HG02623 (cell line): Measurements from ENCODE around the gene ABCC1.
A peak's percentile ranks its signal among the peaks of the same experiment; 100 is the strongest.
"Not testable (repeated sequence)": the region's sequence is repeated elsewhere in the genome, so short reads cannot be mapped to it uniquely, and the experiment has no call there.

Source experiments
- ATAC-seq: cut with Tn5 transposase; IDR thresholded peaks from one replicate; pipeline ENCODE4 v1.9.1; 2021; ENCODE audit warnings: moderate library complexity; ENCODE audit not compliant: unreplicated experiment

ABCC1 gene

DNA sequence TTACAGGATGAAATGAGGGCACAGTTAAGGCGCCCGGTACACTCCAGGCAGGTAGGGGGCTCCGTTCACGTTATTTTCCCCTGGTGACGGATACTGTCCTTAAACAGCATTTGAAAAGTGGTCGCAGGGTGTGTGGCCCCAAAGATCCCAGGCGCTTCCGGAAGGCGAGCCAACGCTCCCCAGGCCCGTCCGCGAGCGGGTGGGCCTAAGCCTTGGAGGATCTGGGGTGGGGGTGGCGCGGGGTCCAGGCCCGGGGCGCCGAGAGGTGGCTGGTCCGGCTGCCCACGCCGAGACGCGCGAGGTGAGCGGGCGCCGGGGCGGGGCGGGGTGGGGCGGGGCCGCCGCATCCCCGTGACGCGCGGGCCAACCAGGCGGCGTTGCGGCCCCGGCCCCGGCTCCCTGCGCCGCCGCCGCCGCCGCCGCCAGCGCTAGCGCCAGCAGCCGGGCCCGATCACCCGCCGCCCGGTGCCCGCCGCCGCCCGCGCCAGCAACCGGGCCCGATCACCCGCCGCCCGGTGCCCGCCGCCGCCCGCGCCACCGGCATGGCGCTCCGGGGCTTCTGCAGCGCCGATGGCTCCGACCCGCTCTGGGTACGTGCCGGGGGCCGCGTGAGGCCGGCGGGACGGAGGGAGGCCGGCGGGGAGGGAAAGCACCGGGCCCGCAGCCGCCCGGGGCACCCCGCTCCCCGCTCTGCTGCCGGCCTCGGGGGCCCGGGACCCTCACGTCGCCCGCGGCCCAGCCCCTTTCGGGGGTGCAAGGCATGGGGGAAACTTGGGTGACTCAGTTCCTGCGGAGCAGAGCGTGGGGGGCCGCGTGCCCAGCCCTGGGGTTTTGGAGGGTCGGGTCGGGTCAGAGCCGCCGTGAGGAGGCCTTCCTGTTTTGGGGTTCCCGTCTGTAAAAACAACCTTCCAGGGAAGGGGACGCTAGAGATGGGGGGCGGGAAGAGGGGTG, at the start of gene ABCC1:
ABCC1 (plus strand) TSS at position 407 of the 951 bp plus-strand sequence; CDS start at position 543, 136 bp downstream.
- ATAC-seq = peak; percentile 67

DNA sequence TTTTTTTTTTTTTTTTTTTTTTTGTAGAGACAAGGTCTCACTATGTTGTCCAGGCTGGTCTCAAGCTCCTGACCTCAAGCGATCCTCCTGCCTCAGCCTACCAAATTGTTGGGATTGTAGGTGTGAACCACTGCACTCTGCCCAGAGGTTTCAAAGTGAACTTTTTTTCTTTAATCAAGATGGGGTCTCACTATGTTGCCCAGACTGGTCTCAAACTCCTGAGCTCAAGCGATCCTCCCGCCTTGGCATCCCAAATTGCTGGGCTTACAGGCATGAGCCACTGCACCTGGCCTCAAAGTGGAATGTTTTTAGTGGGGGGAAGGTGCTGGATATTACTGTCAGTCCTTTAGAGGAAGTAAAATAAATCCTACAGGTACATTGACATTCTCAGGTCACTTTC, 49.1 kb upstream of the ABCC1 start:
- no peak for ATAC-seq

DNA sequence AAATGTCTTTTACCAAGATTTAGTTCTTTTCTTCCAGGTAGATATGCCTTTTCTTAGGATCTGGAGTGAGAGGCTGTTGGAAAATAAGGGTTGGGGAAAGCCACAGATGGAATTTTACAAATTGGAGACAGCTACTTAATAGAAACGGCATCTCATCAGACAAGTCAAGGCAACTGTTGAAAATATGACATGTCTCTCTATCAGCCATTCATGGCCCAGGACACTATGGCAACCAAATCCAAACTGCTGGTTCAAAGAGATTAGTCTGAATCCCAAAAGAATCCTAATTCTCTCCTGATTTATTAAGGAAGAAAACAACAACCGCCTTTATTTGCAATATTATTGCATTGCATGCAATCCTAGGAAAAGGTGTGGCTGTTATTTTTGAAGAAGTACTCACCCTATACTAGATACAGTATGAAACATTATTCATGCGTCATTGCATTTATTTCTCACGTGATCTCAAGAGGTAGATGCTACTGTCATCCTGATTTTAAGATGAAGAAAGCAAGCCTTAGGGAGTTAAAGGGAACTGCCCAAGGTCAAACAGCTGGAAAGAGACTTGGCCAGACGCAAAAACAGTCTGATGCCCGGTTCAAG, 48.4 kb upstream of the ABCC1 start:
- ATAC-seq = no peak

DNA sequence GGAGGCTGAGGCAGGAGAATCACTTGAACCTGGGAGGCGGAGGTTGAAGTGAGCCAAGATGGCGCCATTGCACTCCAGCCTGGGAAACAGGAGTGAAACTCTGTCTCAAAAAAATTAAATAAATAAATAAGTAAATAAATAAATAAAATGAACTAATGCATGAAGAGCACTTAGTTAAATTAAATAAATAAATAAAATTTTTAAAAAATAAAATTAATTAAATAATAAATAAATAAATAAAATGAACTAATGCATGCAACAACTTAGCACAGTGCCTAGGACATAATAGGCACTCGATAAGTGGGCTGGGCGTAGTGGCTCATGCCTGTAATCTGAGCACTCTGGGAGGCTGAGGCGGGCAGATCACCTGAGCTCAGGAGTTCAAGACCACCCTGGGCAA, 45.5 kb upstream of the ABCC1 start:
- no peak for ATAC-seq

DNA sequence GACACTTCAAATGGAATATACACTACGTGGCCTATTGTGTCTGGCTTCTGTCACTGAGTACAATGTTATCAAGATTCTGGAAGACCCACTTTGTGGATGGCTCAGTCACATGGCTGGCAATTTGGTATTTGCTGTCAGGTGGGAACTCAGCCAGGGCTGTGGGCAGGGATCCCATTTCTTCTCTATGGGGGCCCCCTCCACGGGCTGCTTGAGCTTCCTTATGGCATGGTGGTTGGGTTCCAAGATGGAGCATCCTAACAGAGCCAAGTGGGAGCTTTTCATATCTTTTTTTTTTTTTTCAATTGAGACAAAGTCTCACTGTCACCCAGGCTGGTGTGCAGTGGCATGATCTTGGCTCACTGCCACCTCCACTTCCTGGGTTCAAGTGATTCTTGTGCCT, 43.0 kb upstream of the ABCC1 start:
- no peak for ATAC-seq

DNA sequence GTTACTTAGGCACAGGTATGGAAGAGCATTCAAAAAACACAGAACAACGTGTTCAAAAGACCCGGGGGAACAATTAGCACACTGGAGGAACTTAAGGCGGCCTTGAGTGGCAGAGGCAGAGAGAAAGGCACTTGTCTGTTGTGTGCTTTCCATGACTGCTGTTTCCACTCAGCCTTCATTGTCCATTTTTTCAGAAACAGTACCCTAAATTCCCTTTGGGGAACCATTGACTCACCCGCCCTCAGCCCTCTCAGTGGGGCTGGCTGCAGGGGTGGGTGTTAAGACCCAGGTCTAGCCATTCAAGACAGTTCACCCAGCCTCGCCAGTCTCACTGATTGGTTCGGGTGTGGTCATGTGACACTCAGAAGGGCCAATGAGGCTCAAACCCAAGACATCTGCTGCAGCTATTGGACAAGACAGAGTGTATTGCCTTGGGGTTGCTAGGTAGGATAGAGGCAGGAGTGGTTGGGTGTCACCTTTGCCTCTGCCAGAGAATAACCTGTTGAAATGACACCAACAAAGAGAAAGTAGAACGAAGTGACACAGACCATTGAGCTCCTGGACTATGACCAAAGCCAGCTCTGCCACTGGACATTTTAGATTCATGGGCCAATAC, 41.4 kb upstream of the ABCC1 start:
- ATAC-seq = peak; percentile 98

DNA sequence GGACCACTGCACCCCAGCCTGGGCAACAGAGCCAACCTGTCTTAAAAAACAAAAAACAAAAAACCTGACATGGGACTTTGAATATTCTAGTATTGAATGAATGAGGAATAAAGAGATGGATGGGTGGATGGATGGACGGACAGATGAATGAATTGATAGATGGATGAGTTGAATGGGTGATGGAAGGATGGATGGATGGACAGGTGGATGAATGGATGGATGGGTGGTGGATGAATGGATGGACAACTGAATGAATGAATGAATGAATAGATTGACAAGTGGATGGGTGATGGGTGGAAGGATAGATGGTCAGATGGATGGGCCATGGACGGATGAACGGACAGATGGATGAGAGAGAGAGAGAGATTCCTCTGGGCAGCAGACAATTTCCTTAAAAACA, 38.2 kb upstream of the ABCC1 start:
- no peak for ATAC-seq

DNA sequence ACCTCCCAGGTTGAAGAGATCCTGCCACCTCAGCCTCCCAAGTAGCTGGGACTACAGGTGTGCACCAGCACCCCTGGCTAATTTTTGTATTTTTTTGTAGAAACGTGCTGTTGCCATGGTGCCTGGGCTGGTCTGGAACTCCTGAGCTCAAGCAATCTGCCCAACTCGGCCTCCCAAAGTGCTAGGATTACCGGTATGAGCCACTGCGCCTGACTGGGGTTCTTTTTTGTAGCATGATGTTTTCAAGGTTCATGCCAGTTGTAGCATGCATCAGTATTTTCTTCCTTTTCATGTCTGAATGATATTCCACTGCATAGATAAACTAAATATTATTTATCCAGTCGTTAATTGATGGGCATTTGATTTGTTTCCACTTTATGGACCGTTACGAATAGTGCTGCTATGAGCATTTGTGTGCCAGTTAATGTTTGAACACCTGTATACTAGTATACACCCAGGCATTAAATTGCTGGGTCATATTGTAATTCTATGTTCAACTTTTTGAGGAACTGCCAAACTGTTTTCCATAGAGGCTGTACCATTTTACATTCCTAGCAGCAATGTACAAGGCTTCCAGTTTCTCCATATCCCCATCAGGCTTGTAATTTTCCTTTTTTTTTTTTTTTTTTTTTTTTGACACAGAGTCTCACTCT, 36.2 kb upstream of the ABCC1 start:
- ATAC-seq = no peak

DNA sequence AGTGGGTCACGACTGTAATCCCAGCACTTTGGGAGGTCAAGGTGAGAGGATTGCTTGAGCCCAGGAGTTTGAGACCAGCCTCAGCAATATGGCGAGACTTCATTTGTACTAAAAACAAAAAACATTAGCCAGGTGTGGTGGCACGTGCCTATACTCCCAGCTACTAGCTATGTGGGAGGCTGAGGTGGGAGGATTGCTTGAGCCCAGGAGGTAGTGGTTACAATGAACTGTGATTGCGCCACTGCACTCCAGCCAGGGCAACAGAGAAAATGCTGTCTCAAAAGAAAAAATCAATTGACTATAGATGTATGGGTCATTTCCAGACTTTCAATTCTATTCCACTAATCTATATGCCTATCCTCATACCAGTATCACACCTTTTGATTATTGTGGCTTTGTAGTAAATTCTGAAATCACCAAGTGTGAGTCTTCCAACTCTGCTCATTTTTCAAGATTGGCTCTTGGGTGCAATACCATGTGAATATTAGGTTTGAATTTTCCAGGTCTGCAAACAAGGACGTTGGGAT, 33.8 kb upstream of the ABCC1 start:
- ATAC-seq = no peak

DNA sequence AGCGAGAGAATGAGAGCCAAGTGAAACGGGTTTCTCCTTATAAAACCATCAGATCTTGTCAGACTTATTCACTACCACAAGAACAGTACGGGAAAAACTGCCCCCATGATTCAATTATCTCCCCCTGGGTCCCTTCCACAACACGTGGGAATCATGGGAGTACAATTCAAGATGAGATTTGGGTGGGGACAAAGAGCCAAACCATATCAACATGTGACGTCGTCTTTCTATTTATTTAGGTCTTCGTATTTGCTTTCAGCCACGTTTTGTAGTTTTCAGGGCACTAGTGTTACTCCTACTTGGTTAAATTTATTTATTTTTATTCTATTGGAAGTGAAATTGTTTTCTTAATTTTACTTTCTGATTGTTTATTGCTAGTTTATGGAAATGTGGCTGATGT, 33.1 kb upstream of the ABCC1 start:
- no peak for ATAC-seq

DNA sequence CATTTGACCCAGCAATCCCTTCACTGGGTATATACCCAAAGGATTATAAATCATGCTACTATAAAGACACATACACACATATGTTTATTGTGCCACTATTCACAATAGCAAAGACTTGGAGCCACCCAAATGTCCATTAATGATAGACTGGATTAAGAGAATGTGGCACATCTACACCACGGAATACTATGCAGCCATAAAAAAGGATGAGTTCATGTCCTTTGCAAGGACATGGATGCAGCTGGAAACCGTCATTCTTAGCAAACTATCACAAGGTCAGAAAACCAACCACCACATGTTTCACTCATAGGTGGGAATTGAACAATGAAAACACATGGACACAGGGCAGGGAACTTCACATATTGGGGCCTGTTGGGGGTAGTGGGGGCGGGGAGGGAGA, 31.1 kb upstream of the ABCC1 start:
- not testable (repeated sequence) for ATAC-seq

DNA sequence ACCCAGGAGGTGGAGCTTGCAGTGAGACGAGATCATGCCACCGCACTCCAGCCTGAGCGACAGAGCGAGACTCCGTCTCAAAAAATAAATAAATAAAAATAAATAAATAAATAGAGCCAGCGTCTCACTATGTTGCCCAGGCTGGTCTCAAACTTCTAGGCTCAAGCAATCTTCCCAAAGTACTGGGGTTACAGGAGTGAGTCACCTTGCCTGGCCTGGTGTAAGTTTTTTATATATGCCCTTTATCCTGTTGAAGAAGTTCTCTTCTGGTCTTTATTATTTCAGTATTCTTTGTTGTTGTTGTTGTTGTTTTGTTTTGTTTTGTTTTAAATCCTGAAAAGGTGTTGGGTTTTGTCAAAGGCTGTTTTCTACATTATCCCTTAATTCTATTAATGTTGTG, 30.1 kb upstream of the ABCC1 start:
- no peak for ATAC-seq

DNA sequence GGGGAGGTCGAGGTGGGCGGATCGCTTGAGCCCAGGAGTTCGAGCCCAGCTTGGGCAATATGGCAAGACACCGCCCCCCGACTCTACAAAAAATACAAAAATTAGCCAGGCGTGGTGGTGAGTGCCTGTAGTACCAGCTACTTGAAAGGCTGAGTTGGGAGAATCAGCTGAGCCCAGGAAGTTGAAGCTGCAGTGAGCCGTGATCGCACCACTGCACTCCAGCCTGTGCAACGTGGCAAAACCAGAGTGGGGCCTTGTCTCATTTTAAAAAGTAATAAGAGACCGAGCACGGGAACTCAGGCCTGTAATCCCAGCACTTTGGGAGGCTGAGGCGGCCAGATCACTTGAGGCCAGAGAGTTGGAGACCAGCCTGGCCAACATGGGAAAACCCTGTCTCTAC, 24.4 kb upstream of the ABCC1 start:
- ATAC-seq = no peak

DNA sequence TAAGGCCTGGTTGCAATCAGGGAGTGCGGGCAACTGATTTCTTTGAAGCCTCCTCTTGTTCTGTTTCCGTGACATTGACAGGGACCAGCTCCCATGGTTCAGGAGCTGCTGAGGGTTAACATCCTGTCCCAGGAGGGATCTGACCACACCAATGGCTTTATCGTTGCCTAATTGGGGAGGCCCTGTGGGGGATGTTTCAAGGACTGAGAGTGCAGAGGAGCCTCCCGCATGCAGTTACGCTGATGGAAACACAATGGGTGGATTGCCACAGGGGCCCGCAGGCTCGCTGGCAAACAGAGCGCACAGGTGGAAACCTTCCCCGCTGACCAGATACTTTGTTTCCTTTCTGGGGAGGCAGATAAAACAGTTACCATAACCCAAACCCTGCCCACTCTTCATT, 23.8 kb upstream of the ABCC1 start:
- ATAC-seq = no peak

DNA sequence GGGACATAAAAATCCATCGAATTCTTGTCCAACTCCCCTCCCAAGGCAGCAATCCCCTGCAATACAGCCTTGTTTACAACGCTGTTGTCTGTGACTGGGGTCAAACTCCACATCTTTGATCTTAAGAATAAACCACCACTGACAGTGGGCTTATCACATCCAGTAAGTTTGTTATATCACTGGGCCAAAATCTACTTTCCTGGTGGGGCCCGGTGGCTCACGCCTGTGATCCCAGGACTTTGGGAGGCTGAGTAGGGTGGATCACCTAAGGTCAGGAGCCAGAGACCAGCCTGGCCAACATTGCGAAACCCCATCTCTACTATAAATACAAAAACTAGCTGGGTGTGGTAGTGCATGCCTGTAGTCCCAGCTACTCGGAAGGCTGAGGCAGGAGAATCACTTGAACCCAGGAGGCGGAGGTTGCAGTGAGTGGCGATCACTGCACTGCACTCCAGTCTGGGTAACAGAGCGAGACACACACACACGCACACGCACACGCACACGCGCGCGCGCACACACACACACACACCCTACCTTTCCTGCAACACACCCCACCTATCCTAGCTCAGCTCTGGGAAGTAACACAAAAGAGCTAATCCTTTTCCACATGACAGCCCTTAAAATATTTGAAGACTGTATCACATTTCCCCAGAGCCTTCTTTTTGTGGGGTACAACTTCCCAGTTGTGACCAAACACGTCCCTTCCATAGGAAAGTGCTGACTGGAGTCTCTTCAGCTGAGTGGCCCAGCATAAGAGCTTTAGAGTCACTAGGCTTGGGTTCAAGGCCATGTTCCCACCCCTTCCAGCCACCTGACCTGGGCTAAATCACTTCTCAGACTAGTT, 20.9 kb upstream of the ABCC1 start:
- no peak for ATAC-seq

DNA sequence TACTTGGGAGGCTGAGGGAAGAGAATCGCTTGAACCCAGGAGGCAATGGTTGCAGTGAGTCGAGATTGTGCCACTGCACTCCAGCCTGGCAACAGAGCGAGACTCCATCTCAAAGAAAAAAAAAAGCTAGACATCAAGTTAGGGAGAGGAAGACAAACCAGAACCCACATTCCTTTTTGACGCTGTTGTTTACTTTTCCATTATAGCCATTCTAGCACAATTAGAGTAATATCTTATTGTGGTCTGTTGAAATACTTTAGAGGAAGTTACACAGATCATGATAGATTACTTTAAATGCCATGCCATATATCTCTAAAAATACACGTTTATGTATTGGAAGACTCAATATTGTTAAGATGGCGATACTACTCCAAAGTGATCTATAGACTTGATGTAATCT, 16.5 kb upstream of the ABCC1 start:
- ATAC-seq = no peak

DNA sequence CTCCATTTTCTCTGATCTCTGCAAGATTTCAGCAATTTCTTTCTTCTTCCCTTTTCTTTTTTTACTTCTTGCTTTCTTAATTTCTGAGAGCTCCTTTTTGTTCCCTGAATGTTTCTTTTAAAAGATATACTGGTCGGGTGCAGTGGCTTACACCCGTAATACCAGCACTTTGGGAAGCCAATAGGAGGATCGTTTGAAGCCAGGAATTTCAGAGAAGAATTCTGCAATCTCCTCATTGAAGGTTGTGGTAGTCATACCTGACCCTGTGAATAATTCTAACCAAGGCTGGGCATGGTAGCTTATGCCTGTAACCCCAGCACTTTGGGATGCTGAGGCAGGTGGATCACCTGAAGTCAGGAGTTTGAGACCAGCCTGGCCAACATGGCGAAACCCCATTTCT, 15.6 kb upstream of the ABCC1 start:
- no peak for ATAC-seq

DNA sequence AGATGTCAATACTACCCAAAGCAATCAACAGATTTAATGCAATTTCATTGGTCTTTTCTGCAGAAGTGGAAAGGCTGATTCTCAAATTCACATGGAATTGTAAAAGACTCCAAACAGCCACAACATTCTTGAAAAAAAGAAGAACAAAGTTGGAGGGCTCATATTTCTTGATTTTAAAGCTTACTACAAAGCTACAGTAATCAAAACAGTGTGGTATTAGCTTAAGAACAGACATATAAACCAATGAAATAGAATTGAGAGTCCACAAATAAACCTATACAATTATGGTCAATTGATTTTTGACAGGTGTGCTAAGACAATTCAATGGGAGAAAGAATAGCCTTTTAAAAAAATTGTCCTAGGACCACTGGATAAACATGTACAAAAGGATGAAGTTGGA, 14.4 kb upstream of the ABCC1 start:
- no peak for ATAC-seq

DNA sequence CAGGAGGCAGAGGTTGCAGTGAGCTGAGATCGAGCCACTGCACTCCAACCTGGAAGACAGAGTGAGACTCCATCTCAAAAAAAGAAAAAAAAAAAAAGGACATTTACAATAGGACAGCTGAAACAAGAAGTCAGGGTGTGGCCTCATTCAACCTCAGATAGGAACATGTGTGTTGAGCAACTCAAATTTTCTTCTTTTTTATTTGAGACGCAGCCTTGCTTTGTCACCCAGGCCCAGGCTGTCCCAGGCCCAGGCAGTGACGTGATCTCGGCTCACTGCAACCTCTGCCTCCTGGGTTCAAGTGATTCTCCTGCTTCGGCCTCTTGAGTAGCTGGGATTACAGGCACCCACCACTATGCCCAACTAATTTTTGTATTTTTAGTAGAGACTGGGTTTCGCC, 12.6 kb upstream of the ABCC1 start:
- ATAC-seq = not testable (repeated sequence)

DNA sequence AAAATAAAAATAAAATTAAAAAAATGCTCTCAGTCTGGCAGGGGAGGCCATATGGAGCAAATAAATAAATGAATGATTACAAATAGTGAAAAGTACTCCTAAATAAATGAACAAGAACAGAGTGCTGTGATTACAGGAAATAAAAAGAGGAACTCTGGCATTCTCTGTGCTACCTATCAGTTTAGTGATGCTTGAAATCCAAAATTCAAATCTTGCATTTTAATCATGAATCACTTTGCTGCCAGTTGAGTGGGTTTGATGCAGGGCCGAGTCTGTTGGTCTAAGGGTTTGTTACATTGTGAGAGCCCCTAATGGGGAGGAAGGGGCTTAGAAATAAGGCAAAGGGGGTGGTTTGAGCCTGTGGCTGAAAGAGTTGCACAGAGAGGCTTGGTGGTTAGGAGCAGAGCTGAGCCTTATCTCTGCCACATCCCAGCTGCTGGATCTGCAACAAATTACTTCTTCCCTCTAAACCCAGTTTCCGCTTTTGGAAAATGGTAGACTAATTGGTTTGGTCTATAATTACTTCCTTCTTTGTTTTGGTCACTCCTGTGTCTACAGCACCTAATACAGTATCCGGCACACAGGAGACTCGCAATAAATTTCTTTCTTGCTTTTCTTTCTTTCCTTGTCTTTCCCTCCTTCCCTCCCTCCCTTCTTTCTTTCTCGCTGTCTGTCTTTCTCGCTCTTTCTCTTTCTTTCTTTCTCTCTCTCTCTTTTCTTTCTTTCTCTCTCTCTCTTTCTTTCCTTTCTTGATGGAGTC, 6.3 kb upstream of the ABCC1 start:
- ATAC-seq = no peak
